ENCODE data around the gene ROCK2. TPM values are rescaled to one million over a fixed set of nuclear protein-coding genes. Genes with fewer than 3 reads are reported as not detected.

ROCK2 gene
- polyA plus RNA-seq, 2 of the 4 experiments (the other 2 are of a cell fraction), result 34.0 to 38.7 TPM

DNA sequence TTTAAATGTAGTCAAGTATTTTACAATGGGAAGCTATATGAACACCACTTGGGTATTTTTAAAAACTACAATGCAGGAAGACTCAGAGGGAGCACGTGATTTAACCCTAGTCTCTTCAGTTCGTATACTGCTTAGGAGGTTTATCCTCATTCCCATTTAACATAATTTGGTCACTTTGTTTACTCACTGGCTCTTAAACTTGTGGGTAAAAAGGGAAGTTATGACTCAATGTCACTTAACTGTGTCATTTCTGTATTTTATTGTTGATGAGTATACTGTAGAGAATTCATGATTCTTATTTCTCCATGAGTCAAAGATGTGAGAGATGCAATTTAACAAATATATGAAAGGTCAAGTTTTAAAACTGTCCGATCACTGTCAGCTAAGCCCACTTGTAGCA is 141.0 kb downstream of the ROCK2 start (continued):
- no peak for TF ChIP-seq CBX2 (IDR thresholded peaks at IDR 0.05; ENCODE audit: borderline replicate concordance, low read depth)
- TF ChIP-seq ESRRA (IDR thresholded peaks at IDR 0.05; ENCODE audit: borderline replicate concordance, low read length), result no peak
- TF ChIP-seq GATA3 (IDR thresholded peaks at IDR 0.05; ENCODE audit: borderline replicate concordance), result peak; percentile 80; the same call in 1 of the 2 replicates
- TF ChIP-seq PHF8 (IDR thresholded peaks at IDR 0.05; ENCODE audit: borderline replicate concordance, low read depth), result no peak
- no peak for TF ChIP-seq HDAC2 (IDR thresholded peaks at IDR 0.05)
- TF ChIP-seq EP300 (IDR thresholded peaks at IDR 0.05), result no peak; a peak in 1 of 5 replicates
- TF ChIP-seq MYC (IDR thresholded peaks at IDR 0.05; ENCODE audit: borderline replicate concordance, low read length), result no peak
- TF ChIP-seq, protein P1, sequence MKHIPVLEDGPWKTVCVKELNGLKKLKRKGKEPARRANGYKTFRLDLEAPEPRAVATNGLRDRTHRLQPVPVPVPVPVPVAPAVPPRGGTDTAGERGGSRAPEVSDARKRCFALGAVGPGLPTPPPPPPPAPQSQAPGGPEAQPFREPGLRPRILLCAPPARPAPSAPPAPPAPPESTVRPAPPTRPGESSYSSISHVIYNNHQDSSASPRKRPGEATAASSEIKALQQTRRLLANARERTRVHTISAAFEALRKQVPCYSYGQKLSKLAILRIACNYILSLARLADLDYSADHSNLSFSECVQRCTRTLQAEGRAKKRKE (CRISPR knock-in tag; IDR thresholded peaks at IDR 0.05; ENCODE audit: low read depth), result no peak
- TF ChIP-seq, protein P2, sequence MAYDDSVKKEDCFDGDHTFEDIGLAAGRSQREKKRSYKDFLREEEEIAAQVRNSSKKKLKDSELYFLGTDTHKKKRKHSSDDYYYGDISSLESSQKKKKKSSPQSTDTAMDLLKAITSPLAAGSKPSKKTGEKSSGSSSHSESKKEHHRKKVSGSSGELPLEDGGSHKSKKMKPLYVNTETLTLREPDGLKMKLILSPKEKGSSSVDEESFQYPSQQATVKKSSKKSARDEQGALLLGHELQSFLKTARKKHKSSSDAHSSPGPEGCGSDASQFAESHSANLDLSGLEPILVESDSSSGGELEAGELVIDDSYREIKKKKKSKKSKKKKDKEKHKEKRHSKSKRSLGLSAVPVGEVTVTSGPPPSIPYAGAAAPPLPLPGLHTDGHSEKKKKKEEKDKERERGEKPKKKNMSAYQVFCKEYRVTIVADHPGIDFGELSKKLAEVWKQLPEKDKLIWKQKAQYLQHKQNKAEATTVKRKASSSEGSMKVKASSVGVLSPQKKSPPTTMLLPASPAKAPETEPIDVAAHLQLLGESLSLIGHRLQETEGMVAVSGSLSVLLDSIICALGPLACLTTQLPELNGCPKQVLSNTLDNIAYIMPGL (CRISPR knock-in tag; IDR thresholded peaks at IDR 0.05; ENCODE audit: borderline replicate concordance), result no peak
- TF ChIP-seq HOXB5 (CRISPR knock-in tag; IDR thresholded peaks at IDR 0.05), result no peak
- TF ChIP-seq, protein P3, sequence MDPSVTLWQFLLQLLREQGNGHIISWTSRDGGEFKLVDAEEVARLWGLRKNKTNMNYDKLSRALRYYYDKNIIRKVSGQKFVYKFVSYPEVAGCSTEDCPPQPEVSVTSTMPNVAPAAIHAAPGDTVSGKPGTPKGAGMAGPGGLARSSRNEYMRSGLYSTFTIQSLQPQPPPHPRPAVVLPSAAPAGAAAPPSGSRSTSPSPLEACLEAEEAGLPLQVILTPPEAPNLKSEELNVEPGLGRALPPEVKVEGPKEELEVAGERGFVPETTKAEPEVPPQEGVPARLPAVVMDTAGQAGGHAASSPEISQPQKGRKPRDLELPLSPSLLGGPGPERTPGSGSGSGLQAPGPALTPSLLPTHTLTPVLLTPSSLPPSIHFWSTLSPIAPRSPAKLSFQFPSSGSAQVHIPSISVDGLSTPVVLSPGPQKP (IDR thresholded peaks at IDR 0.05; ENCODE audit: low read depth, low read length), result no peak
- TF ChIP-seq KDM1A (IDR thresholded peaks at IDR 0.05; ENCODE audit: low read depth), result no peak
- TF ChIP-seq, protein P4, sequence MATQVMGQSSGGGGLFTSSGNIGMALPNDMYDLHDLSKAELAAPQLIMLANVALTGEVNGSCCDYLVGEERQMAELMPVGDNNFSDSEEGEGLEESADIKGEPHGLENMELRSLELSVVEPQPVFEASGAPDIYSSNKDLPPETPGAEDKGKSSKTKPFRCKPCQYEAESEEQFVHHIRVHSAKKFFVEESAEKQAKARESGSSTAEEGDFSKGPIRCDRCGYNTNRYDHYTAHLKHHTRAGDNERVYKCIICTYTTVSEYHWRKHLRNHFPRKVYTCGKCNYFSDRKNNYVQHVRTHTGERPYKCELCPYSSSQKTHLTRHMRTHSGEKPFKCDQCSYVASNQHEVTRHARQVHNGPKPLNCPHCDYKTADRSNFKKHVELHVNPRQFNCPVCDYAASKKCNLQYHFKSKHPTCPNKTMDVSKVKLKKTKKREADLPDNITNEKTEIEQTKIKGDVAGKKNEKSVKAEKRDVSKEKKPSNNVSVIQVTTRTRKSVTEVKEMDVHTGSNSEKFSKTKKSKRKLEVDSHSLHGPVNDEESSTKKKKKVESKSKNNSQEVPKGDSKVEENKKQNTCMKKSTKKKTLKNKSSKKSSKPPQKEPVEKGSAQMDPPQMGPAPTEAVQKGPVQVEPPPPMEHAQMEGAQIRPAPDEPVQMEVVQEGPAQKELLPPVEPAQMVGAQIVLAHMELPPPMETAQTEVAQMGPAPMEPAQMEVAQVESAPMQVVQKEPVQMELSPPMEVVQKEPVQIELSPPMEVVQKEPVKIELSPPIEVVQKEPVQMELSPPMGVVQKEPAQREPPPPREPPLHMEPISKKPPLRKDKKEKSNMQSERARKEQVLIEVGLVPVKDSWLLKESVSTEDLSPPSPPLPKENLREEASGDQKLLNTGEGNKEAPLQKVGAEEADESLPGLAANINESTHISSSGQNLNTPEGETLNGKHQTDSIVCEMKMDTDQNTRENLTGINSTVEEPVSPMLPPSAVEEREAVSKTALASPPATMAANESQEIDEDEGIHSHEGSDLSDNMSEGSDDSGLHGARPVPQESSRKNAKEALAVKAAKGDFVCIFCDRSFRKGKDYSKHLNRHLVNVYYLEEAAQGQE (IDR thresholded peaks at IDR 0.05), result no peak
- peak; percentile 20 to 55; a peak in 1 of 5 replicates for TF ChIP-seq JUN (IDR thresholded peaks at IDR 0.05)
- TF ChIP-seq ZC3H11A (IDR thresholded peaks at IDR 0.05), result no peak
- TF ChIP-seq NPAS2 (CRISPR knock-in tag; IDR thresholded peaks at IDR 0.05; ENCODE audit: borderline replicate concordance), result no peak
- no peak for TF ChIP-seq KDM5A (IDR thresholded peaks at IDR 0.05)
- no peak for TF ChIP-seq CHD2 (IDR thresholded peaks at IDR 0.05; ENCODE audit: low read length, partially characterized antibody)
- no peak for TF ChIP-seq RCOR1 (IDR thresholded peaks at IDR 0.05; ENCODE audit: low read depth, low read length)
- TF ChIP-seq CEBPB (IDR thresholded peaks at IDR 0.05), result peak in 1 of 2 experiments; percentile 54; a peak in 1 of 4 replicates
- peak; percentile 84 for TF ChIP-seq FOSL2 (IDR thresholded peaks at IDR 0.05)
- TF ChIP-seq FOSL2 (CRISPR knock-in tag; IDR thresholded peaks at IDR 0.05), result peak; percentile 94
- TF ChIP-seq POLR2AphosphoS2 (conservative IDR thresholded peaks at IDR 0.05; ENCODE audit: low read length), result no peak
- no peak for TF ChIP-seq FOXS1 (CRISPR knock-in tag; IDR thresholded peaks at IDR 0.05)
- no peak for TF ChIP-seq PBX3 (IDR thresholded peaks at IDR 0.05)
- TF ChIP-seq RNF2 (IDR thresholded peaks at IDR 0.05; ENCODE audit: borderline replicate concordance, low read depth), result no peak
- TF ChIP-seq SREBF2 (IDR thresholded peaks at IDR 0.05), result no peak
- no peak for TF ChIP-seq HOXB13 (CRISPR knock-in tag; IDR thresholded peaks at IDR 0.05; ENCODE audit: low read depth)
- TF ChIP-seq BHLHE40 (IDR thresholded peaks at IDR 0.05; ENCODE audit: low read depth, low read length), result 0 out of 2 replicates have a peak, but pooled peaks have one; percentile 58
